SHP77 (cell line): ENCODE data around the gene HIC1.

ENCODE experiments used
- DNase-seq, 2 experiments: peaks; one replicate each; lab custom pipeline; 2025; lab: John Stamatoyannopoulos, UW

Gene HIC1

DNA sequence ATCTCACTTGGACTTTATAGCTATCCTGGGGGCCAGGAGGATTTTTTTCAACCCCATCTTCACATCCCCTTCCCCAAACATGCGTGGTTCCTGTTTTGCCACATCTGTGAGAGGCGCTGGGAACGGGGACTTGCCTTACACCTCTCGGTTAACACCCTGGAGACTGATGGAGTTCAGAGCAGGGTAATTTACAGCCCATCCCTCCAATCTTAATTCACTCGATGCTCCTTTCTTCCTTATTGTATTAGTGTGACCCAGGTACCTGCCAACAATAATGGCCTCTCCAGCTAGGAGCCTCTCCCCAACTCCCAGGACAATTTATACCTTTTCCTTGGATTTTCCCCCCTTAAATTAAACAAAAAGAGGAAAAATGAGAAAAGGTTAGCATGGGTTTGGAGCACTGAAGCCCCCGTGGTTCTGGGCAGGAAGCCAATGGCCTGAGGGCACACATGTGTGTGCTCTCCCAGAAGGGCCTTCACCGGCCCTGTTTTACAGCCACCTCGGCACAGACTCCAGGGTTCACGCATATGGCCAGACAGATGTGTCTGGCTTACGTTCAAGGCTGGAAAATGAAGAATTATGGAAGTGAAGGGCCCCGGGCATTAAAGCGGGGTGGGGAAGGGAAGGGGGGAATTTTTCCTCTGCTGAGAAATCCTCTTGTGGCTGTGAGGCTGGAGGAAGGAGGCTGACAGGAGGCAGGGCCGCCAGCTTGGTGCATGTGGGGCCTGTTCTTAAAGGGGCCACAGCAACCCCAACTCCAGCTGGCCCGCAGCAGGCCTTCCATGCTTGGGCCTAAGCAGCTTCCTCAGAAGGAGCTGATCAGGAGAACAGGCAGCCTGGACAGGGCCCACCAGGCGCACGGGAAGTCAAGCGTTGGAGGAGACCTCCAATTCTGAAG lies 21.4 kb downstream of the HIC1 start:
- no peak for DNase-seq

DNA sequence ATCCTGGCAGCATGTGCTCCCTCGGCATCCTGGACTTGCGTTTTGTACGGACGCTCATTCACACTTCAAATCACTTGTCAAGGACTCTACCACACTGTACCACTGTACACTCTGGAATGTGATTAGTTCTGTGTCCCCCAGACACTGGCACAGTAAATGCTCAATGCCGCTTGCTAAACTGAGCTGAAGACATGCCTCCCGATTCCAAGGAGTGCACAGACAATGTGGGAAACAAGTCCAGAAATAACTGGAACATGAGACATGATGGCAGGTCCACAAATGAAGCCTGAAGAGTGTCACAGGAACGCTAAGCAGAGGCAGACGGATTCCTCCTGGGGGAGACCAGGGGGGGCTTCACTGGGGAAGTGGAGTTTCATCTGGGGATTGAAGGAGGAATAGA lies 22.1 kb downstream of the HIC1 start:
- DNase-seq, result no peak

DNA sequence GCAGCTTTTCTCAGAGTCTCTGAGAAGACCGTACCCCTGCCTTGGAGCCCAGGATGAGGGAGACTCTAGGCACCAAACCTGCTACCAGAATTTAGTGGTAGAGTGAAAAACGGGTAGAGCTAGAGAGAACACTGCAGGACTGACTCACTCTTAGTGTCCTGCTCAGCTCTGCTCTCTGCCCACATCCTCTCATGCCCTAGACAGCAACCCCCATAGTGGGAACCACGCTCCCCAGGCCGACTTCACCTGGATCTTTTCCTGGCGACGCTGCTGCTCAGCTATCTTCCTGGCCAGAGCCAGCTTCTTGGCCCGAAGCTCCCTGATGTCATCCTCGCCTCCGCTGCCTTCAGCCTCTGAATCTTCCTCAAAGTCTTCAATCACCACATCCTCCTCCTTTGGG lies 26.7 kb downstream of the HIC1 start:
- no peak for DNase-seq

DNA sequence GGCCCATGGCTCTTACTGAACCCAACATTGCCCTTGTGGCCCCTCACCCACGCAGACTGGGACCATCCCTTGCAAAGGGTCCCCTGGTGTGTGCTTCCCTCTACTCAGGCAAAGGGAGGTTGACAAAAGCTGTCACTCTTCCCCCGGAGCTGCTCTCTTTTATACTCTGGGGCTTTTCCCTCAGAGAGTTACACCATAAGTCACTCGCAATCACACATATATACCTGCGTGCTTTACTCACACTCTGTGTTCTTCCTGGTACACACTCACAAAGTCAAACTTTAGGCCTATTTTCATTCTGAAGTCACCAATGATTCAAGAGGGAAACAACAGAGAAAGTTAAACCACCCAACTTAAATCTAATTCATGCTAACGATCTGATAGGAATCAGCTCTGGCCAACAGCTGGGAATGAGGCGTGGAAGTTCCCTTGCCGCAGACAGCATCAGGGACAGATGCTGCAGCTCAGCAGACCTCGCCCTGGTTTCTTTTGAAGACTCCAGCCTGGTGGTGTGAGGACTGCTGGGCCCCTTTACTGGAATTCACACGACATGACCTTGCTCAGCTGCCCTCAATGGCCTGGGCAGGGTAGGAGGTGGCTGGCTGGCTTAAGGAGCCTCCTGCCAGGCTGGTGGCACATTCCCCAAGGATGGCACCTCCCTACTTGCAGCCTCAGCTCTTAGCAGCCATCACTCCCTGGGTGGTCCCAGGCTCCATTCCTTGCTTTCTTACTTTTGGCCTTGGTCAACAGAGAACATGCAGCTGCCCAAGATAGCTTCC lies 27.3 kb downstream of the HIC1 start:
- DNase-seq, result no peak

GRCh38 chr17:2083613-2084035 lies 28.7 kb downstream of the HIC1 start:
- no peak for DNase-seq

DNA sequence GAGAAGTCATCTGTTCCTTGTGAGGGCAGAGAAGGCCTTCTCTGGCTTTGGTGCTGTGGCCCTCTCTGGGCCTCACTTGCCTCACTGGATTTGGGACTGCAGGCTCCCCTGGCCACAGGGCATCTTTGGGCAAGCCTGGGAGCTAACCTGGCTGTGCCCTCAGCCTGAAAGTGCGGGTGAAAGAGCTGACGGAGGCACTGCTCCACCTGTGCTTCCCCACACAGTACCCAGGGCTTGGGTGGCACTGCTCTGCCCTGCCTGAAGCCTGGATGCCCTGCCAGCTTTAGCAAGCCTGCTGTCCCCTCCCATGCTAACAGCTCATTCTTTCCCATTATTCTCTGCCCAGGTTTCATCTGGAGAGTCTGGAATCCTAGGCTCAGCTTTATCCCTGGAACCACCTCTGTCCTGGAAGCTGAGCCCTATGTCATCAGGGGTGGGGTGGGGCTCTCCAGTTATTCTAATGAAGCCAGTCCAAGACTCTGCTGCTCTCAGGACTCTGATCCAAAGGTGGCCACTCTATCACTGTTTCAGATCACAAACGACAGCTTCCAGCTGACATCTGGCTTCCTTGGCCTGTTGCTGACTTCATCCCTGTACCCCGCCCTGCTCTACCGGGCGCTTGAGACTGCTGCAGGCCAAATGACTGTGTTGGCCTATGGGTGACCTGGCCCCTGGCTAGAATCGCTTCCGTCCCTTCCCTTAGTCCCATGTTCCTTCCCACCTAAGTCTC lies 29.3 kb downstream of the HIC1 start:
- no peak for DNase-seq

- DNase-seq, result no peak
These were observed 30.1 kb downstream of the HIC1 start for GRCh38 chr17:2084766-2085647.

DNA sequence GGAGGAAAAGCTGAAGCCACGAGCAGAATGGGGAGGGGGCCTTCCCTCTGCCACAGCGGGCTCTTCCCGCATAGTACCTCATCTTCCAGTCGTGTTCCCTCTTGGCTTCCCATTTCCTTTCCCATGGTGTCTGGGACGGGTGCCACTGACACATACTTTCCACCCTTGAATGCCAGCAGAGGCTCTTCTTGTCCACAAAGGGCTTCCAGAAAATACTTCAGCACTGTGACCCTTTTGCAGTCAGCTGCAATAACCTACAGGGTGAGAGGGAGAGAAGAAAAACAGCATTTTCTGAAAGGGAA lies 30.7 kb downstream of the HIC1 start:
- no peak for DNase-seq

GRCh38 chr17:2086306-2086705 lies 31.4 kb downstream of the HIC1 start:
- no peak for DNase-seq

- no peak for DNase-seq
These were observed 32.8 kb downstream of the HIC1 start for GRCh38 chr17:2087597-2088211.

DNA sequence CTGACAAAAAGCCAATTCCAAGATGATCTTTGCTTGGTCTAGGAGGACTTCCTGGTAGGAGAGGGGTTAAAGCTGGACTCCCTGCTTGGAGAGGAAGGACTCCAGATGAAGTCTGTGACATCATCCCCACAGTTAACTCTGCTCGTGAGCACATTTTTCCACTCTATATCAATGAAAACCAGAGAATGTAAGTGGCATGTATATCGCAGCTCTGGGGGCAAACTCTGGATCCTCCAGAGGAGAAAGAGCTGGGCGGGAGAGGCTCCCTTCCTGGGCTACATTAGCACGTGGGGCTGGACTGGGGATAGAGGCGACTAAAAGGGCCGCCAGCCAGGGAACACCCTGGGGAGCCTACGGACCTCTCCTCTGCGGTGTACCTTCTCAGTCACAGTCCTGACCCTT lies 34.1 kb downstream of the HIC1 start:
- DNase-seq, result no peak

DNA sequence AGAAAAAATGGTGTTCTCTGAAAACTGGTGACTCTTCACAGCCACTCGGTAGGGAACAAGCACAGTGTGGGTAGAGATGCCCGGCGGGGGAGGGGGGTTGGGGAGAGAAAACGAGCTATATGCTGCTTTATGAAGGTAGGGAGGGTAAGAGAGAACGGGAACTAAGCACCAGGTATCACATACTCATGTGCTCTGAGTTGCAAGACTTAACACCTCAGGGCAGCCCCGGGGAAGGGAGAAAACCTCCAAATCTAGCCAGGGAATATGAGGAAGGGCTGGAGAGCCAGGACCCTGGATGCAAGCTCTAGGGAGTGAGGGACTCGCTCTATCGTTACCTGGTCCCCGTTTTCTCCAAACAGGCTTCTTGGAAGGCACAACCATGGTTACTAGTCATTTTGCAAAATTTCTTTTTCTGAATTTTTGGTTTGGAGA lies 35.3 kb downstream of the HIC1 start:
- DNase-seq, result no peak

GRCh38 chr17:2090804-2091534 lies 36.1 kb downstream of the HIC1 start:
- no peak for DNase-seq

DNA sequence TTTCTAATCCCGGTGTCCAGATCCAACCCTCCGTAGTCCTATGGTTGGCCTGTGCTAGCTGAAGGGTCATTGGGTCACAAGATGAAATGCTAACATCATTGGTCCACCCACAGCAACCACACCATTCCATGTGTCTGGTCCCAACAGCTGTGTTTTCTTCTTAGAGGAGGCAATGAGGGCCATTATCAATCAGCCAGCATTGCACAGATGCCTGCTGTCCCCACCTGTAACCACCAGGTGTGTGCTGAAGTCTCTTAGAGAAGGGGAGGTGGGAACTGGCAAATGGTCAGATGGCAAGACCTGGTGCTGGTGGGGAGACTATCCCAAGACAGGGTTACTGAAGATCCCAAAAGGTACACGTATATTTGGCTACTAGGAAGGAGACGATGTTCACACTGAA lies 37.4 kb downstream of the HIC1 start:
- no peak for DNase-seq

- DNase-seq, result no peak
These were observed 38.4 kb downstream of the HIC1 start for GRCh38 chr17:2093349-2093748.

GRCh38 chr17:2094891-2095535 lies 40.1 kb downstream of the HIC1 start:
- no peak for DNase-seq

DNA sequence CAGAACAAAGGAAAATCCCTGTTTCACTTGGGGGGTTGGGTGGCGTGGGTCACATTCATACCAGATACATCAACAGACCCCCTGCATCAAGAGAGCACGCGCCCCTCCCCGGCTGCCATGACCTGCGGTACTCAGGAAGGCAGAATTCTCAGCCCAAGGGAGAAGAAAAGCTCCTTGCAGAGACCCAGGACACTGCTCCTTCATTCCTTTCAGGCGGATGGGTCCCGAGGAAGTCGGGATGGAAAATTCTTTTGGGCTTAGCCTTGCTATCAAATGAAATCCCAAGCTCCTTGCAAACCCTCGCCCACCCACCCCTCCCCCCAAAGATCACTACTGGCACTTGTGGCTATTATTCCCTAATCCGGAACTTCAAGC lies 40.6 kb downstream of the HIC1 start:
- DNase-seq, result no peak

DNA sequence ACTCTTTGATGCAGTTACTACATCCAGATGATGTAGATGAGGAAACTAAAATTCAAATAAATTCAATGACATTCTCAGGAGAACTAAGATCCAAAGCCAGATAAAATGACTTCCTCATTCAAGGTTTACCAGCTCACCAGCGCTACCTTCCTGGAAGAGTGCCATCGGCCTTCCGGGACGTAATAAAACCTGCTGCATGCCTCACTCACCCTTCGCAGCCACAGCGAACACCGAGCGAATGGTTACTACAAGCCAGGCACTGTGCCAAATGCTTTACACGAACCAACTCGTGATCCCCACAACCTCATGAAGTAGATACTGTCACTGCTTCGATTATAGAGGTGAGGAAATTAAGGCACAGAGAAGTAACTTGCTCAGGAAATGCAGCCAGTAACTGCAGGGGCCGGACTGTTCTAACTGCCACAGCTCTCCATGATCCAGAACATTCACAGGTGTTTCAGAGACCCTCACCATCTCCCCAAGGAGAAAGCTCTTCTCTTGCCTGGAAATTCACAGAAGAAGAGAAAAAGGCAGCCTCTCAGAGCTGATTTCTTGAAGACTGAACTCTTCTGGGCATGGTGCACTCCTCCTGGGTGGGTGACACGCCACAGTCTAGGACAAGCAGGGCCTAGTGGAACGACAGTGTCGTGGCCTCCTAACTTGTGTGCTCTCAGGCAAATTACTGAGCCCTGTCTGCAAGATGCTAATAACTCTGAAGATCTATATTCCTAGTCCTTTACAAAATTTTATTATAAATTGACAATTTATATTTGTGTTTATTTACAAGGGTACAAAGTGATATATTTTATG lies 46.8 kb downstream of the HIC1 start:
- peak; percentile 86 to 95 for DNase-seq
